ENCODE data around the gene BCL10.

DNA sequence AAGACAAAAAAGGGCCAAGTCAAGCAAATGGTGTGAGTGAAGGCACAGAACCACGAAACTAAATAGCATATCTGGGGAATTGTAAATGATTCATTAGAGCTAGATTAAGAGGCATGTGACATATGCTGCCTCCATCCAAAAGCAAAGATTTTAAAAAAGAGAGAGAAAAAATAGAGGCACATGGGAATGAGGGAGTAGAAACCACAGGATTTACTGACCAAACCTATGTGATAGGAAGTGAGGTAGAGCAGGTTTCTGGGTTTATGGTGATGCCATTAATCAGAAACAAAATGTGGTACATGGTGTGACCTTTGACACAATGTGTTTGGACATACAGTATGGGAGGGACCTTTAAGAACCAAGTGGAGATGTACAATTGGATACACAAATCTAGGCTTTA lies 30.5 kb downstream of the BCL10 start:
- TF ChIP-seq CTCF (IDR thresholded peaks at IDR 0.05) (no peak), EP300 (IDR thresholded peaks at IDR 0.05) (no peak)
